HFF-Myc (cell line): ENCODE data around the gene PRKCA.

Experiments
- DNase-seq: peaks from one replicate; pipeline ENCODE4 v3.0.0-alpha.2; 2011; ENCODE audit warnings: low read depth; ENCODE audit errors: extremely low read depth
- H3K4me3 ChIP-seq: replicated peaks from 2 replicates; pipeline ENCODE4 v1.5.1; 2011; ENCODE audit warnings: low read depth, mild to moderate bottlenecking, control low read depth, low read length
- TF ChIP-seq, protein P1 (sequence below): IDR thresholded peaks from 2 replicates; pipeline ENCODE4 v1.5.1; 2012; ENCODE audit warnings: mild to moderate bottlenecking, low read depth, low read length, control low read depth; ENCODE audit errors: missing control alignments

Gene PRKCA

DNA sequence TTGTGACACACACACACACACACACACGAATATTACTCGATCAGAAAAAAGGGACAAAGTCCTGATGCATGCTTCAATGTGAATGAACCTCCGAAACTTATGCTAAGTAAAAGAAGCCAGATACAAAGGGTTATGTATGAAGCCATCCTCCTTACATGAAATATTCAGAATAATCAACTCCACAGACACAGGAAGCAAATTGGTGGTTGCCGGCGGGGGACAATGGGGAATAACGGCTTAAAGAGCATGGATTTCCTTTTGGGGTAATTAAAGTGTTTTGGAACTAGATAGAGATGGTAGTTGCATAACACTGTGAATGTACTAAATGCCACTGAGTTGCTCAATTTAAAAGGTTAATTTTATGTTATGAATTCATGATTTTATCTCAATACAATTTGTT is 524.4 kb downstream of the PRKCA start:
- TF ChIP-seq, protein P1, sequence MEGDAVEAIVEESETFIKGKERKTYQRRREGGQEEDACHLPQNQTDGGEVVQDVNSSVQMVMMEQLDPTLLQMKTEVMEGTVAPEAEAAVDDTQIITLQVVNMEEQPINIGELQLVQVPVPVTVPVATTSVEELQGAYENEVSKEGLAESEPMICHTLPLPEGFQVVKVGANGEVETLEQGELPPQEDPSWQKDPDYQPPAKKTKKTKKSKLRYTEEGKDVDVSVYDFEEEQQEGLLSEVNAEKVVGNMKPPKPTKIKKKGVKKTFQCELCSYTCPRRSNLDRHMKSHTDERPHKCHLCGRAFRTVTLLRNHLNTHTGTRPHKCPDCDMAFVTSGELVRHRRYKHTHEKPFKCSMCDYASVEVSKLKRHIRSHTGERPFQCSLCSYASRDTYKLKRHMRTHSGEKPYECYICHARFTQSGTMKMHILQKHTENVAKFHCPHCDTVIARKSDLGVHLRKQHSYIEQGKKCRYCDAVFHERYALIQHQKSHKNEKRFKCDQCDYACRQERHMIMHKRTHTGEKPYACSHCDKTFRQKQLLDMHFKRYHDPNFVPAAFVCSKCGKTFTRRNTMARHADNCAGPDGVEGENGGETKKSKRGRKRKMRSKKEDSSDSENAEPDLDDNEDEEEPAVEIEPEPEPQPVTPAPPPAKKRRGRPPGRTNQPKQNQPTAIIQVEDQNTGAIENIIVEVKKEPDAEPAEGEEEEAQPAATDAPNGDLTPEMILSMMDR, result no peak
- no peak for DNase-seq
- H3K4me3 ChIP-seq, result no peak overlapping the region

DNA sequence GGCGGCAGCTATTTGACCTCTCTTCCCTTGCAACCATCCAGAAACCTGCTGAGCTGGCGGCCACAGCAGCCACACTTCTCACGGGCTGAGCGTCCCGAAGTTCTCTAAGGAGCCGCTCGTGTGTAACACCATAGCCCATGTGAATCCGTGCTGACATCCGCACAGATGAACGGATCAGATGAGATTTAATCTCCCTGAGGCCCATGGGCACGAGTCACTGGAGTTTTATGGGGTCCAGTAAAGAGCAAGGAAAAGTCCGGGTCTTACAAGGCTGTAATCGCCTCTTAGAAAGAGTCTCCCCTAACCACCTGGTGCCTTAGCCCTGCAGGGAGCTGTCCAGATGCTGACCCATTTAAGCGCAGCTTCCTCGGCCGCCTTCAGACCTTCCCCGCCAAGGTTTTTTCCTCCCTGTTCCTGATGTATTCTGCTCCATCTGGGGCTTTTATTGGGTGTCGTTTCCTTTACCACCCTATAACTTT is 527.0 kb downstream of the PRKCA start:
- TF ChIP-seq, protein P1, result no peak
- H3K4me3 ChIP-seq, result no peak overlapping the region
- peak; percentile 19 for DNase-seq

DNA sequence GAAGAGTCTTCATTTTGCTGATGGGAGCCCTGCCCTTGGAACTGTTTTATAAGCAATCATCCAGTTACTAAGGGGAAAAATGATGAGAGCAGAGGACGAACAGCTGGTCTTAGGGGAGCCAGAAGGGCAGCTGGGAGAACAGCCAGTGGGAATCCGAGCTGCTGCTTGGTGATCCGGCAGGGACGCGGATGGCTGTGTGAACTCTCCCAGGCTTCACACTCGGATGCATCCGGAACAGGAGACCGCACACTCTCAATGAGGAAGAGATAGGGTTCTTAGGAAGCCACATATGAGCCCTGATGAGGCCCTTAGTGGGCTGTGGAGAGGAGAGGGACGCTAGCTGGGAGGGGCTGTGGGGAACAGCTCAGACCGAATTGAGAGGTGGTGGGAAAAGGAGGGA is 527.5 kb downstream of the PRKCA start:
- DNase-seq, result no peak
- TF ChIP-seq, protein P1, result no peak
- no peak overlapping the region for H3K4me3 ChIP-seq

DNA sequence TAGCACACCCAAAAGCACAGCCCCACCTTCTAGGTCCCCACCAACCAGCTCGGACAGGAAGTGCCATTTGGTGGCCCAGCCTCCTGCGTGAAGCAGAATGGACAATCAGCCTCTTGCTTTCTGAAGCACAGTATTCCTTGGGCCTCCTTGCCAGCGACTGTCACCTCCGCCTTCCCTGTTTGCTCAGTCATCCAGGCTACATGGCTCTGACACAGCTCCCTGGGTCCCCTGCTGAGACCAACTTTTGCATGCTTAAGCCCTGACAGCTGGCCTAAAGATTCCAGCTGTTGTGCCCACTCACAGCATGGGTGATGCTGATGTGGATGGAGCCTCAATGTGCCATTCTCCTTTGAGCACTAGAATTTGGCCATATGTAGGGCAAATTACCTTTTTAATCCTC is 528.0 kb downstream of the PRKCA start:
- no peak for DNase-seq
- H3K4me3 ChIP-seq, result no peak overlapping the region
- TF ChIP-seq, protein P1, result no peak

DNA sequence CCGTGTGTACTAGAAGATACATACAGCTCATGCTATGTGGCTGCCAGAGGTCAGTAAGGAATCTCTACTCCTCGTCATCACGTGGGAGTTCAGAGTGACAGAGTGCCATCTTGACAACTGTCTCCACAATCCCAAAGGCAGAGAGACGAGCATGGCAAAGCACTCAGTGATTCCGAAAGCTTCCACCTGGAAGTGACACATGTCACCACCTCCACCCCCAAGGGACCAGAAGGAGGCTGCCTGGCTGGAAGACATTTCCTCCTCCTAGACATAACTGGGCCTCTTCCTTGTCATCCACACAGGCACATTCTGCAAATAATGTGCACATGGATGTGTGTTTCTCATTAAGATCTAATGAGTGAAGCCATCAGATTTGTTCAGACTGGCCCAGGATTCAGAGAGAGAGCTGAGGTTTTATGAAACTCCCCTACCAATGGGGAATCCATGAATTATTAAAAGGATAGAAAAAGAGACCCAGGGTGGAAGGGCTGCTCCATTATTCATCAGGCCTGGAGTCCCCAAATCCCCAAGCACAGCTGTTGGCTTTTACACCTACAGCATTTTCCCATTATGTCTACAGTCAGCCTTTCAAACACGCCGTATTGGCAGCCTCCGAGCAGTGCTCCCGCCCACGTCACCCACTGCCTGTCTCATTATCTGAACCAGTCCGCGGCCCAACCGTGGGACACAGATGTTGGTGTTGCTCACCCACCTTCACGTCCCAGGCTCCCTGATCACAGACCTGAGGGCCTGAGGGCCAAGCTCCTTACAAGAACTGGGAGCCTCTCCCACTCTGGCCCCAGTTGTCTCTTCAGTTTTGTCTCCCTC is 529.2 kb downstream of the PRKCA start:
- TF ChIP-seq, protein P1, result no peak
- H3K4me3 ChIP-seq, result no peak overlapping the region
- no peak for DNase-seq

DNA sequence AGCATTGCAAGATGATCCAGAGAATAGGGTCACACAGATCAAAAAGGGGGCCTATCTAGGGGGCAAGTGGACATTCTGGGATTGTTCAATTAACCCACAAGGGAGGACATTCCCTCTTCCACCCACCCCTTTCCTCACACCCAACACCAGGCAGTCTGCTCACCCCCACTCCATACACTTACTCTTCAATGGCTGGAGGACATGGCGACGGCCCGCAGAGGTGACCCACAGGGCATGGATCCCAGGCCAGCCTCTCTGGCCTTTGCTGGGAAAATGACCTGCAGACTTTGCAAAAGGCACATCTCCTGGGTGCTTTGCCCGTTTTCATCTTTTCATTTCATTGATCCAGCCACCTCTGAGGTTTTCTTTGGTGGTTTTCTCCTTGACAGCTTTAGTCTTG is 530.8 kb downstream of the PRKCA start:
- TF ChIP-seq, protein P1, result no peak
- no peak overlapping the region for H3K4me3 ChIP-seq
- DNase-seq, result no peak

DNA sequence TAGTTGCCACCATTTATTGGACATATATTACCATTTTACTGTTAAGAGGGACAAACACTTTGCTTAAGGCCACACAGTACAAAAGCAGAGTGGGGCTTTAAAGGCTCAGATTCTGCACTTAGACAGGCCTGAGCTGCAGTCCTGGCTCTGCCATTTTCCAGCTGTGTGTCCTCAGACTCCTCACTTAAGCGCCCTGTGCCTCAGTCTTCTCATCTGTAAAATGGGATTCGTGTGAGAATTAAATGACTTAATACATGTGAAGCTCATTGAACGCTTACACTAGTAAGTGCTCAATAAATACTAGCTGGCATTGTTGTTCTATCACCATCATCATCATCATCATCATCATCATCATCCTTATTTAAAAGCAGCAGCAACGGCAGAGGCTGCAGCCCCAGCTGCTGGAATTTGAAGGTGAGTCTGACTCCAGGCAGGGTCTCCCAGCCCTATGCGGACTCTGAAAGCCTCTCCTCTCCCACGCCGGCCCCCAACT is 532.1 kb downstream of the PRKCA start:
- TF ChIP-seq, protein P1, result no peak
- no peak overlapping the region for H3K4me3 ChIP-seq
- DNase-seq, result no peak
